OCI-LY7 (cell line): ENCODE measurements around the gene GARRE1. TPM values are rescaled to one million over a fixed set of nuclear protein-coding genes. Genes with fewer than 3 reads are reported as not detected.

Source experiments
- BruUV-seq: library from RNA; stranded (reverse); fragments of 400-500 nt; replicated peaks from 2 replicates; lab custom pipeline; 2021; lab: Mats Ljungman, UMichigan
- CTCF ChIA-PET: fragments of 300-600 bp; sonication (Branson Sonifier 250); formaldehyde crosslinking; loops from one replicate; lab custom pipeline; 2022; ENCODE audit warnings: antibody characterized with exemption; ENCODE audit not compliant: unreplicated experiment; lab: Charles Lee
- POLR2A ChIA-PET: fragments of 300-600 bp; sonication (Branson Sonifier 250); formaldehyde crosslinking; loops from one replicate; lab custom pipeline; 2022; ENCODE audit warnings: antibody characterized with exemption; lab: Charles Lee
- DNase-seq: peaks from one replicate; pipeline ENCODE4 v3.0.0-alpha.2; 2015; ENCODE audit warnings: low spot score
- H2AFZ ChIP-seq: fragments of 200-600 bp; sonication (generic), shearing (Covaris generic); 2 replicates; pipeline ENCODE4 v1.6.1; 2014; ENCODE audit warnings: mild to moderate bottlenecking, antibody characterized with exemption, low read length, moderate library complexity
- H3K27ac ChIP-seq: fragments of 200-600 bp; sonication (generic); 2 replicates; pipeline ENCODE4 v1.5.1; 2014; ENCODE audit warnings: mixed run types, low read depth, mild to moderate bottlenecking, moderate library complexity, low read length, inconsistent platforms; ENCODE audit not compliant: poor library complexity, severe bottlenecking
- H3K36me3 ChIP-seq: fragments of 200-600 bp; sonication (generic); 2 replicates; pipeline ENCODE4 v1.6.1; 2014; ENCODE audit warnings: mild to moderate bottlenecking, antibody characterized with exemption, low read length, moderate library complexity, mixed read lengths; ENCODE audit not compliant: insufficient read depth
- H3K4me1 ChIP-seq: fragments of 200-600 bp; sonication (generic); 2 replicates; pipeline ENCODE4 v1.5.1; 2014; ENCODE audit warnings: mild to moderate bottlenecking, low read length; ENCODE audit not compliant: insufficient read depth, poor library complexity, severe bottlenecking
- H3K4me2 ChIP-seq: fragments of 200-600 bp; sonication (generic); 2 replicates; pipeline ENCODE4 v1.6.1; 2014; ENCODE audit warnings: mild to moderate bottlenecking, low read length
- H3K4me3 ChIP-seq: fragments of 200-600 bp; sonication (generic); 2 replicates; pipeline ENCODE4 v1.5.1; 2014; ENCODE audit warnings: mild to moderate bottlenecking, low read depth, low read length; ENCODE audit not compliant: poor library complexity, severe bottlenecking
- H3K79me2 ChIP-seq: fragments of 200-600 bp; sonication (generic); 2 replicates; pipeline ENCODE4 v1.6.1; 2016; ENCODE audit warnings: low read depth, mild to moderate bottlenecking, low read length, moderate library complexity, mixed read lengths; ENCODE audit not compliant: insufficient read depth
- H3K9me2 ChIP-seq: fragments of 200-600 bp; sonication (generic); 2 replicates; pipeline ENCODE4 v1.6.1; 2016; ENCODE audit warnings: mild to moderate bottlenecking, low read length, mixed read lengths; ENCODE audit not compliant: insufficient read depth
- H3K9me3 ChIP-seq: fragments of 200-600 bp; sonication (generic); 2 replicates; pipeline ENCODE4 v1.6.1; 2014; ENCODE audit warnings: mild to moderate bottlenecking, mixed run types, low read length, mixed read lengths
- H4K20me1 ChIP-seq: fragments of 200-600 bp; sonication (generic); 2 replicates; pipeline ENCODE4 v1.6.1; 2014; ENCODE audit warnings: mild to moderate bottlenecking, antibody characterized with exemption, low read length, moderate library complexity, mixed read lengths; ENCODE audit not compliant: insufficient read depth
- EZH2phosphoT487 ChIP-seq: fragments of 200-600 bp; sonication (generic); IDR thresholded peaks from 2 replicates; pipeline ENCODE4 v1.6.1; 2018; ENCODE audit warnings: low read depth, borderline replicate concordance, mild to moderate bottlenecking, mixed run types, antibody characterized with exemption, low read length, moderate library complexity, mixed read lengths
- intact Hi-C: fragments of 100-400 bp; cut with micrococcal nuclease; formaldehyde crosslinking; loops from one replicate; pipeline ENCODE4 v1.10.0; 2022; ENCODE audit not compliant: unreplicated experiment
- total RNA-seq, 2 experiments: library from RNA; depleted of rRNA in 1 of 2; stranded (reverse); fragments of >200 nt in 1 of 2; shearing (Covaris generic) in 1 of 2; gene quantifications; 2 replicates each; pipeline ENCODE4 v1.2.3, GENCODE V29; 2014 to 2022
- TF ChIP-seq, protein P1 (sequence below): fragments of 200-600 bp; sonication (generic); conservative IDR thresholded peaks from 2 replicates; pipeline ENCODE4 v1.5.1; 2014; ENCODE audit warnings: mild to moderate bottlenecking, antibody characterized with exemption, low read length, moderate library complexity, mixed read lengths

GARRE1 gene
- total RNA-seq, 2 experiments from 2014 or later = 15.4 to 18.8 TPM

DNA sequence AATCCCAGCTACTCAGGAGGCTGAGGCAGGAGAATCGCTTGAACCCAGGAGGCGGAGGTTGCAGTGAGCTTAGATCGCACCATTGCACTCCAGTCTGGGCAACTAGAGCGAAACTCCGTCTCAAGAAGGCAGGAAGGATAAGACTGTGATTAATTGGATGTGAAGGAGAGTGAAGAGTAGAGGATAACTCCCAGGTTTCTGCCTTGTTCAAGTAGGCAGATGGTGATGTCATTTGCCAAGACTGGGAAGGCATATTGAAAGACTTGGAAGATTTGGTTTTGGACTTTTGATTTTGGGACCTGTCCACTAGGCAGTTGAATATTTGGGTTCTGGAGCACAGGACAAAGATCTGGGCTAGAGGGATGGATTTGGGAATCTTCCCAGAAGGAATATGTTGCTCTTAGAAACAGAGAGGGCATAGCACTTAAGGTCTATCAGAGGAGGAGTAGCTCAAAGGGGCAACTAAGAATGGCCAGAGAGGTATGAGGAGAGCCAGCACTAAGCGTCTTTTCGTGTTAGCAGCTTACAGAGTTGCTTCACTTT, 20.0 kb downstream of the GARRE1 start:
- no peak for TF ChIP-seq EZH2phosphoT487
- TF ChIP-seq, protein P1, sequence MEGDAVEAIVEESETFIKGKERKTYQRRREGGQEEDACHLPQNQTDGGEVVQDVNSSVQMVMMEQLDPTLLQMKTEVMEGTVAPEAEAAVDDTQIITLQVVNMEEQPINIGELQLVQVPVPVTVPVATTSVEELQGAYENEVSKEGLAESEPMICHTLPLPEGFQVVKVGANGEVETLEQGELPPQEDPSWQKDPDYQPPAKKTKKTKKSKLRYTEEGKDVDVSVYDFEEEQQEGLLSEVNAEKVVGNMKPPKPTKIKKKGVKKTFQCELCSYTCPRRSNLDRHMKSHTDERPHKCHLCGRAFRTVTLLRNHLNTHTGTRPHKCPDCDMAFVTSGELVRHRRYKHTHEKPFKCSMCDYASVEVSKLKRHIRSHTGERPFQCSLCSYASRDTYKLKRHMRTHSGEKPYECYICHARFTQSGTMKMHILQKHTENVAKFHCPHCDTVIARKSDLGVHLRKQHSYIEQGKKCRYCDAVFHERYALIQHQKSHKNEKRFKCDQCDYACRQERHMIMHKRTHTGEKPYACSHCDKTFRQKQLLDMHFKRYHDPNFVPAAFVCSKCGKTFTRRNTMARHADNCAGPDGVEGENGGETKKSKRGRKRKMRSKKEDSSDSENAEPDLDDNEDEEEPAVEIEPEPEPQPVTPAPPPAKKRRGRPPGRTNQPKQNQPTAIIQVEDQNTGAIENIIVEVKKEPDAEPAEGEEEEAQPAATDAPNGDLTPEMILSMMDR = no peak
- H2AFZ ChIP-seq = no peak overlapping the region
- intact Hi-C loops = no loop called here
- CTCF ChIA-PET = interaction anchor here (0.6 kb wide), 1 partner anchor 17 kb away, joined by 3 read pairs; no protein-coding TSS in a partner anchor
- H4K20me1 ChIP-seq = no peaks in the 10 kb centered on the region
- BruUV-seq = no TSS peak
- peaks cover 9% of the 10 kb centered on the region for H3K9me3 ChIP-seq
- no peak overlapping the region for H3K4me2 ChIP-seq
- H3K4me1 ChIP-seq = peaks cover 79% of the 10 kb centered on the region
- H3K4me3 ChIP-seq = no peak overlapping the region
- H3K36me3 ChIP-seq = peaks cover 8% of the 10 kb centered on the region; the same call in 1 of the 2 replicates
- DNase-seq = no peak
- no peaks in the 10 kb centered on the region for H3K9me2 ChIP-seq
- no peak overlapping the region for H3K27ac ChIP-seq
- POLR2A ChIA-PET = interaction anchor here (0.9 to 1.0 kb wide), 2 partner anchors 46 to 69 kb away, joined by 3 read pairs; no protein-coding TSS in a partner anchor
- peaks cover 43% of the 10 kb centered on the region for H3K79me2 ChIP-seq

DNA sequence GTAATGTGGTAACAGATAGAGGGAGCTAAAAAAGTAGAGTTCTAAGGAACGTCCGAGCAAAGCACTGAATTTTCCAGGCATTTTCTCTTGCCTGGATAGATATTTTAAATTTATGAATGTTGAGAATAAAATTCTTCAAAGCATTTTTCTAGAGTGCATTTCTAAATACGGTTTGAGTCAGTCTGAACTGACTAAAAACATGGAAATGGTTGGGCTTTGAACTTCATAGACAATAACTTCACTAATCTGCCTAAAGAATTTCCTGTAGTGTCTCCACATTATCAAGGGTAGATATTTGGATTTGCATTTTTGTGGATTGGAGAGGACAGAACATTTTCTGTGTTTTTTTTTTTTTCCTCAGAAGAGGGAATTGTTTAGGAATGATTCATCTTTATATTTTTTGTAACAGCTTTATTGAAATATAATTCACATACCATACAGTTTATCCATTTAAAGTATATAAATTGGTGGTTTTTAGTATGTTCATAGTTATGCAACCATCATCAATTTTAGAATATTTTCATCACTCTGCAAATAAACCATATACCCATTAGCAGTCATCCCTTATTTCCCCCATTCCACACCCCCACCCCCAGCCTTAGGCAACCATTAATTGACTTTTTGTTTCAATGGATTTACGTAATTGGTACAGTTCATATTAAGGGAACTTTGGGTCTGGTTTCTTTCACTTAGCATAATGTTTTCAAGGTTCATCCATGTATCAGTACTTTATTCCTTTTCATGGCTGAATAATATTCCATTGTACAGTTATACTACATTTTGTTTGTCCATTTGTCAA, 20.7 kb downstream of the GARRE1 start:
- intact Hi-C loops = no loop called here
- Histone ChIP-seq H3K4me1 (peaks cover 73% of the 10 kb centered on the region), H3K36me3 (peaks cover 8% of the 10 kb centered on the region; the same call in 1 of the 2 replicates), H3K9me3 (peaks cover 9% of the 10 kb centered on the region), H2AFZ (no peak overlapping the region), H3K9me2 (no peaks in the 10 kb centered on the region), H3K4me3 (no peak overlapping the region), H3K79me2 (peaks cover 40% of the 10 kb centered on the region), H4K20me1 (no peaks in the 10 kb centered on the region), H3K4me2 (no peak overlapping the region), H3K27ac (no peak overlapping the region)
- POLR2A ChIA-PET = no interaction called here
- CTCF ChIA-PET = no interaction called here
- DNase-seq = no peak
- BruUV-seq = no TSS peak
- TF ChIP-seq EZH2phosphoT487 = no peak
- TF ChIP-seq, protein P1 = no peak
